T-helper 9 cell (primary cell): ENCODE data around the gene ZNF655.
"Not testable (repeated sequence)": the region's sequence is repeated elsewhere in the genome, so short reads cannot be mapped to it uniquely, and the experiment has no call there.

Source experiments
- DNase-seq: peaks from one replicate; pipeline ENCODE4 v3.0.0-alpha.2; 2020
- total RNA-seq, 2 donors: gene quantifications; one replicate each; lab custom pipeline; 2026; lab: John Stamatoyannopoulos, UW

ZNF655 gene, protein sequence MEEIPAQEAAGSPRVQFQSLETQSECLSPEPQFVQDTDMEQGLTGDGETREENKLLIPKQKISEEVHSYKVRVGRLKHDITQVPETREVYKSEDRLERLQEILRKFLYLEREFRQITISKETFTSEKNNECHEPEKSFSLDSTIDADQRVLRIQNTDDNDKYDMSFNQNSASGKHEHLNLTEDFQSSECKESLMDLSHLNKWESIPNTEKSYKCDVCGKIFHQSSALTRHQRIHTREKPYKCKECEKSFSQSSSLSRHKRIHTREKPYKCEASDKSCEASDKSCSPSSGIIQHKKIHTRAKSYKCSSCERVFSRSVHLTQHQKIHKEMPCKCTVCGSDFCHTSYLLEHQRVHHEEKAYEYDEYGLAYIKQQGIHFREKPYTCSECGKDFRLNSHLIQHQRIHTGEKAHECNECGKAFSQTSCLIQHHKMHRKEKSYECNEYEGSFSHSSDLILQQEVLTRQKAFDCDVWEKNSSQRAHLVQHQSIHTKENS
- 160 to 231 reads per million in 2 donors for total RNA-seq

- peak; percentile 87 for DNase-seq
These were observed at the start of gene ZNF655 for GRCh38 chr7:99558306-99559174. TSS of gene ZNF655 (plus strand) at chr7:99558642. CDS start at chr7:99560560, 1,918 bp downstream.

DNA sequence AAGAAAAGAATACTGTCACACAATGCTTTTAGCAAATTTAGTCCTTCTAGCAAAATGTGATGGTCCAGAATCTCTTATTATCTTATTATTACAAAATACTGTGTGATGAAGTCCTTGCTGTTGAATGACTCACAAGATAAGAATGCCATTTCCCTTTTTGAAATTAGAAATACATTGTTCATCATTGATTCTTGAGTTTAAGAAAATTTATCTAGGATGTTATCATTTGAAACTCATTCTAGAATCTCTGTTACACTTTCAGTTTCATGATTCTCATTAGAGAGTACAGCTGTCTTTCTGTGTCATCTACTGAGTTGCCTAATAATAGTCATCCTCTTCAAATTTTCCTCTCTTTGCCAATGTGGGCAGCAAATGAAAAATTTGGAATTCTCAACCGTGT, 44.4 kb upstream of the ZNF655 start:
- no peak for DNase-seq

DNA sequence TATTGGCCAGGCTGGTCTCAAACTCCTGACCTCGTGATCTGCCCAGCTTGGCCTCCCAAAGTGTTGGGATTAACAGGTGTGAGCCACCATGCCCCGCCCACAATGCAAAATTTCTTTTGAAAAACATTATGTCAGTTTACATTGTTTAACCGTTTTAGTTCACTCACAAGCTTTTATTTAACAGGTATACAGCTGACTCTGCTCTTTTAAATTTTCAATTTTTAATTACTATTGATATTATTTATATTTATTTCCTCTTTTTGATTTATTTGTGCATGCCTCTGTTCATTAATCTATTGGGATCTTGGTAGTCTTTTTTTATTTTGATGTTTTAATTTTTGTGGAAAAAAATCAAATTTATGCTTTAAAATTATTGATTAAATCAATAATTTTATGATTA, 37.0 kb upstream of the ZNF655 start:
- DNase-seq: no peak

DNA sequence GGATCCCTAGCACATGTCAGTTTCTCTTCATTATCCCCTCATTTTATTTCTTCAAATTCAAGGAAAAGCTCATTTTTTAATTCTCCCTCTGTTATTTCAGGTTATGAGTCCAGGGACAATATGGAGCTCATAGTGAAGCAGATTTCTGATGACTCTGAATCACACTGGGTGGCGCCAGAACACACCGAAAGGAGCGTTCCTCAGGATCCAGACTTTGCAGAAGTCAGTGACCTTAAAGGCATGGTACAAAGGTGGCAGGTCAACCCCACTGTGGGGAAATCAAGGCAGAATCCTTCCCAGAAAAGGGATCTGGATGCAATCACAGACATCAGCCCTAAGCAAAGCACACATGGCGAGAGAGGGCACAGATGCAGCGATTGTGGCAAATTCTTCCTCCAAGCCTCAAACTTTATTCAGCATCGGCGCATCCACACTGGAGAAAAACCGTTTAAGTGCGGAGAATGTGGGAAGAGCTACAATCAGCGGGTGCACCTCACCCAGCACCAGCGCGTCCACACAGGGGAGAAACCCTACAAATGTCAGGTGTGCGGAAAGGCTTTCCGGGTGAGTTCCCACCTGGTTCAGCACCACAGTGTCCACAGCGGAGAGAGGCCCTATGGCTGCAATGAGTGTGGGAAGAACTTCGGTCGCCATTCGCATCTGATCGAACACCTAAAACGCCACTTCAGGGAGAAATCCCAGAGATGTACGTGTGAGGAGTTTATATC, 32.6 kb upstream of the ZNF655 start:
- no peak for DNase-seq

DNA sequence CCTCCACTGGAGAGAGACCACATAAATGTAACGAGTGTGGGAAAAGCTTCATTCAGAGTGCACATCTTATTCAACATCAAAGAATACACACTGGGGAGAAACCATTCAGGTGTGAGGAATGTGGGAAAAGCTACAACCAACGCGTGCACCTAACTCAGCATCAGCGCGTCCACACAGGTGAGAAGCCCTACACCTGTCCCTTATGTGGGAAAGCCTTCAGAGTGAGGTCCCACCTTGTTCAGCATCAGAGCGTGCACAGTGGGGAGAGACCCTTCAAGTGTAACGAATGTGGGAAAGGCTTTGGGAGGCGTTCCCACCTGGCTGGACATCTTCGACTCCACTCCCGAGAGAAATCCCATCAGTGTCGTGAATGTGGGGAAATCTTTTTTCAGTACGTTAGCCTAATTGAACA, 27.1 kb upstream of the ZNF655 start:
- no peak for DNase-seq

DNA sequence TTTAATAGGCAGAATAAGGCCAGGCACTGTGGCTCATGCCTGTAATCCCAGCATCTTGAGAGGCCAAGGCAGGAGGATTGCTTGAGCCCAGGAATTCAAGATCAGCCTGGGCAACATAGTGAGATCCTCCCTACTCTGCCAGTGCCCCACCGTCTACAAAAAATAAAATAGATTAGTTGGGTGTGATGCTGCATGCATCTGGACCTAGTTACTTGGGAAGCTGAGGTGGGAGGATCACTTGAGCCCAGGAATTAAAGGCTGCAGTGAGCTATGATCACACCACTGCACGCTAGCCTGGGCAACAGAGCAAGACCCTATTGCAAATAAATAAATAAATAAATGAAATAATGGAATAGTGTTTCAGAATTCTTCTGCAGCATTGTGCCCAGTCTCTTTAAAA, 22.8 kb upstream of the ZNF655 start:
- no peak for DNase-seq

DNA sequence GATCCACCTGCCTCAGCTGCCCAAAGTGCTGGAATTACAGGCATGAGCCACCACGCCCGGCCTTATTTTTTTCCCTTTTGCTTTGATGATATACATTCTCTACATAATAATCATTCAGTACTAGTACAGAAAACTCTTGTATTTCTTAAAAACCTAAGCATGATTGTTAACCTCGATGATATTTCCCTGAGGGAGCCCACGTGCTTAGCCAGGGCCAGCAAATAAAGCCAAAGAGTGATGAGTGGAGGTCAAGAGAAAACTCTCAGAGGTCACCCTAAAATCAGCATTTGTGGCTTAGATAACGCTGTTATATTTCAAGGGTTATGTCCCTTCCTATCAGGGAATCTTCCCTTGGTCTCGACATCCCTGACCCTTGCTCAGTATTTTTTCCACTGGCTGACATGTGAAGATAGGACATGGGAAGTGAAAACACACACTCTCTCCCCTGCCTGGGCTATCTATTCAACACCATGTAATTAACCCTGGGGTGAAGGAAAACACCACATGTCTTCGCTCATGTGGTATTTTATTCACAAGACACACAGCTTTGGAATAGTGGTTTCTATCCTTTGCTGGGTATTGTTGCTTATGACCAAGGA, 19.1 kb upstream of the ZNF655 start:
- no peak for DNase-seq

- no peak for DNase-seq
These were observed 17.9 kb upstream of the ZNF655 start for GRCh38 chr7:99540542-99540941.

GRCh38 chr7:99541212-99541611, 17.2 kb upstream of the ZNF655 start:
- no peak for DNase-seq

GRCh38 chr7:99543081-99543671, 15.3 kb upstream of the ZNF655 start:
- no peak for DNase-seq

GRCh38 chr7:99543916-99544315, 14.5 kb upstream of the ZNF655 start:
- no peak for DNase-seq

DNA sequence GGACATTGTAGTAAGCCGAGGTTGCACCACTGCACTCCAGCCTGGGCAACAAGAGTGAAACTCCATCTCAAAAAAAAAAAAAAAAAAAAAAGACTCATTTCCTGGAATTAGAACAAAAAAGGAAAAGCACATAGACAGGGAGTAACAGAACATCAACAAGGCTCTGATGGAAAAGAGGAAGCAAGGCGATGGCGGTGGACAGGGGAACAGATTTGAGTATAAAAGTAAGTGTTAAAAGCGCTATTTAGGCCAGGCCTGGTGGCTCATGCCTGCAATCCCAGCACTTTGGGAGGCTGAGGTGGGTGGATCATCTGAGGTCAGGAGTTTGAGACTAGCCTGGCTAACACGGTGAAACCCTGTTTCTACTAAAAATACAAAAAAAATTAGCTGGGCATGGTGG, 13.1 kb upstream of the ZNF655 start:
- not testable (repeated sequence) for DNase-seq

DNA sequence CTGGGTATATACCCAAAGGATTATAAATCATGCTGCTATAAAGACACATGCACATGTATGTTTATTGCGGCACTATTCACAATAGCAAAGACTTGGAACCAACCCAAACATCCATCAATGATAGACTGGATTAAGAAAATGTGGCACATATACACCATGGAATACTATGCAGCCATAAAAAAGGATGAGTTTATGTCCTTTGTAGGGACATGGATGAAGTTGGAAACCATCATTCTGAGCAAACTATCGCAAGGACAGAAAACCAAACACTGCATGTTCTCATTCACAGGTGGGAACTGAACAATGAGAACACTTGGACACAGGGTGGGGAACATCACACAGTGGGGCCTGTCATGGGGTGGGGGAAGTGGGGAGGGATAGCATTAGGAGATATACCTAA, 8.9 kb upstream of the ZNF655 start:
- DNase-seq: not testable (repeated sequence)

DNA sequence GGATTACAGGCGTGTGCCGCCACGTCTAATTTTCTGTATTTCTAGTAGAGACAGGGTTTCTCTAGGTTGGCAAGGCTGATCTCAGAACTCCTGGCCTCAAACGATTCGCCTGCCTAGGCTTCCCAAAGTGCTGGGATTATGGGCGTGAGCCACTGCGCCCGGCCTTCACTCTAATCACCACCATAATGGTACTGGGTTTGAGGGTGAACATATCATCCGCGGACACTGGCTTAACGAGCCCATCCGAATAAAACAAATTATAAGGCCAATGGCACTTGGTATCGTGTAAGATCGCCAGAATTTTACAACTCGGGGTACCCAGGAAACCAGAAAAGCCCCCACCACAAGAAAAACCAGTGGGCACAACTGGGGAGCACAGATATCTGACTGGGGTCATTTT, 7.1 kb upstream of the ZNF655 start:
- DNase-seq: no peak

- DNase-seq: peak; percentile 79
These were observed 6.5 kb upstream of the ZNF655 start, which contains the start of gene FAM200A for GRCh38 chr7:99551767-99552463. TSS of gene FAM200A (minus strand) at chr7:99552114. CDS start at chr7:99548407, 3,707 bp downstream.

- no peak for DNase-seq
These were observed 5.4 kb upstream of the ZNF655 start for GRCh38 chr7:99553039-99553438.

- DNase-seq: no peak
These were observed 3.5 kb upstream of the ZNF655 start for GRCh38 chr7:99554939-99555338.

DNA sequence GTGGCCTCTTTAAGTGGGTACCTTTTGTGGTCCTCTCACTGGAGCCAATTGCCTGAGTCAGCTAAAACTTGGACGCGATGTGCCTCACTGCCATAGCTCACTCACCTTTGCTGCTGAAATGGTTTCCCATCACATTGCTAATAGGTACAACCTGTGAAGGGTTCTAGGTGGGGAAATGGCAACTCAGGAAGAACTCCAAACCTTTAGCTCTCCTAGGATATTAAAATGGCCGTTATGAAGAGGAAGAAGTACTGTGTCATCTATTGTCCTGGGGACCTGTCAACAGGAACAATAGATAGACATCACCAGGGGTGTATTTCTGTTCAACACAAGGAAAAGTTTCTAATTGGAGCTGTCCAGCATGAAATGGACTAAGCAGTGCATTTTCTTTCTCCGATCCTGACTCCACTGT, 1.2 kb upstream of the ZNF655 start:
- no peak for DNase-seq

DNA sequence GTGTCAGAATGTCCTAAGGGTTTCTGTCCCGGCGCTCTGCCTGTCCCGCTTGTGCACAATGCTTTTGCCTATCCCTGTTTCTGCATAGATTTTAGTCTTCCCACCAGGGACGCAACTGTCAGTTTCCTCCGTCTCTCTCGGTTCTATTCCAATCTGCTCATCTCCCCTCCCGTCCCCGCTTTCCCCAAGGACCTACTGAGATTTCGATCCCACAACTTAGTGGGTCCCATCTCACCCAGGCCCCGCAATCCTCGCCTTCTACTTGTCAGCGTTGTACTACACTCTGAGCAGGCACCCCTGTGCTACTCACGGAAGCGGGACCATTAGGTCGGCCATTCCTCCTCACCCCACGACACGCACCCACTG, 519 bp upstream of the ZNF655 start:
- DNase-seq: no peak

- DNase-seq: no peak
These were observed 903 bp downstream of the ZNF655 start for GRCh38 chr7:99559175-99559915.
